Stomach smooth muscle (tissue), 2 donors: ENCODE results near the gene SNX11.
"Not testable (repeated sequence)": the region's sequence is repeated elsewhere in the genome, so short reads cannot be mapped to it uniquely, and the experiment has no call there.

Experiments used
- H3K27ac ChIP-seq: one replicate; pipeline ENCODE4 v1.7.0; 2013; ENCODE audit warnings: mild to moderate bottlenecking, low read length, inconsistent platforms
- H3K27me3 ChIP-seq, 2 donors: one replicate each; pipeline ENCODE4 v1.7.0; 2013; ENCODE audit warnings: low read length in 2 of 2; ENCODE audit not compliant: insufficient read depth in 2 of 2, control insufficient read depth in 1 of 2
- H3K36me3 ChIP-seq, 2 donors: one replicate each; pipeline ENCODE4 v1.7.0; 2013; ENCODE audit warnings: low read length in 2 of 2; ENCODE audit not compliant: control insufficient read depth in 2 of 2, insufficient read depth in 2 of 2
- H3K4me1 ChIP-seq: one replicate; pipeline ENCODE4 v1.7.0; 2013; ENCODE audit warnings: low read length; ENCODE audit not compliant: control insufficient read depth, insufficient read depth
- H3K4me3 ChIP-seq, 2 donors: one replicate each; pipeline ENCODE4 v1.7.0; 2013; ENCODE audit warnings: low read length in 2 of 2
- H3K9ac ChIP-seq, 2 donors: one replicate each; pipeline ENCODE4 v1.7.0; 2013; ENCODE audit warnings: low read length in 2 of 2, mild to moderate bottlenecking in 1 of 2
- H3K9me3 ChIP-seq, 2 donors: one replicate each; pipeline ENCODE4 v1.7.0; 2013; ENCODE audit warnings: low read length in 2 of 2; ENCODE audit not compliant: control insufficient read depth in 2 of 2
- donor health status: healthy.
- donor health status: Pancreatic carcinoma.

The SNX11 gene

DNA sequence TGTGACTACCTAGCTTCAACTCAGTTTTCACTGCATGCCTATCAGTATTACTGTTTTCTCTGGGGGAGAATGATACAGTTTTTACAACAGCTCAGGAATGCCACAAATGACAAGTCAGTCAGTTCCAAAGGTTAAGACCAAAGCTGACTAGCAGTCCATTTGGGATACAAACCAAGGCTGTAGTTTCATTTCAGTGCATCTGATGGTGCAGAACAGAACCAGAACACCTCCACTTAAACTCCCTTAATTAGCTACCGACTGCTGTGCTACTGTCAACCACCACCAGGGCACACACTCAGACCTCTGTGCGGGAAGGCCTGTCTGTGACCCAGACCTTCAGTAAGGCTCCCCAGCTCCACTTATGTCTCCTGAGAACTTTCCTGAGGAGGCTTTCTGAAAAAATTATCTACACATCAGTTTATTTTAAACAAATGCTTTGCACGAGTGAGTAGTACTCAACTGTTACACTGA lies 39.0 kb upstream of the SNX11 start:
- Histone ChIP-seq H3K9ac (no peak overlapping the region), H3K4me3 (no peak overlapping the region), H3K27ac (no peak overlapping the region), H3K27me3 (no peaks in the 10 kb centered on the region), H3K9me3 (no peaks in the 10 kb centered on the region), H3K4me1 (no peaks in the 10 kb centered on the region), H3K36me3 (peaks cover 30 to 31% of the 10 kb centered on the region in 2 donors)

DNA sequence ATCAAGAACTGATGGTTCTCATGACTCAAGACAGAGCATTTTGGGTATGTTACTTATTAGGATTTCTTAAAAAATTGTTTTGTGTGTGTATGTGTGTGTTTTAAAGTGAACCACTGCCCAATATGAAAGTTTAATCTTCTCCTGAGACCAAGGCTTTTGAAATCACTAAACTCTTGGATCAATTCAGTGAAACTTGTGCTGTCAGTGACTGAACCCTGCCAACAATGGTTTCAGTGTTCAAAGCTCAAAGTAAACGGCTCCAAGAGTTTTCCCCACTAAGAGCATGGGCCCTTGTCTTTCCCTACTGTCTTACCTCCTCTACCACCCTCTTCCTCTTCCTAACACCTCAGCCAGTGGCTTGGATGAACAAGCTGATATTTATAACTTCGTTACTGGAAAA lies 37.4 kb upstream of the SNX11 start:
- peaks cover 22 to 26% of the 10 kb centered on the region in 2 donors for H3K36me3 ChIP-seq
- H3K27ac ChIP-seq = no peak overlapping the region

DNA sequence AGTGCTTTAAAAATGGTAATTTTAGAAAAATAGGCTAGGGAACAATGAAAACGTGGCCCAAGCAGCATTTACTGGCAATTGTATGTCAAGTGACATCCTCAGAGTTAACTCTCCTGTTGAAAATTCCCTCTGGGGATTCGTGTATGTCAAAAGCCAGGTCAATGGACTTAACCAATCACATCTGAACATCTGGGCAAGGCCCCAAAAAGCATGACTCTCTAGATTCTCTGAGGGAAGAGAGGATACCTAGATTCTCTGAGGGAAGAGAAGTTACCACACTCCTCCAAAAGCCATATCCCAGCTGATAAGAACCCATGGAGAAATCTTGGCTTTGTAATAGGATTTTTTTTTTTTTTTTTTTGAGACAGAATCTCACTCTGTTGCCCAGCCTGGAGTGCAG lies 35.9 kb upstream of the SNX11 start:
- Histone ChIP-seq H3K36me3 (peaks cover 28 to 37% of the 10 kb centered on the region in 2 donors), H3K4me3 (no peak overlapping the region), H3K9me3 (no peaks in the 10 kb centered on the region), H3K27me3 (no peaks in the 10 kb centered on the region), H3K9ac (no peak overlapping the region), H3K27ac (no peak overlapping the region), H3K4me1 (no peaks in the 10 kb centered on the region)

More for the DNA sequence above, 37.4 kb upstream of the SNX11 start:
- Histone ChIP-seq H3K9ac (no peak overlapping the region), H3K4me1 (no peaks in the 10 kb centered on the region), H3K27me3 (no peaks in the 10 kb centered on the region), H3K9me3 (no peaks in the 10 kb centered on the region), H3K4me3 (no peak overlapping the region)

DNA sequence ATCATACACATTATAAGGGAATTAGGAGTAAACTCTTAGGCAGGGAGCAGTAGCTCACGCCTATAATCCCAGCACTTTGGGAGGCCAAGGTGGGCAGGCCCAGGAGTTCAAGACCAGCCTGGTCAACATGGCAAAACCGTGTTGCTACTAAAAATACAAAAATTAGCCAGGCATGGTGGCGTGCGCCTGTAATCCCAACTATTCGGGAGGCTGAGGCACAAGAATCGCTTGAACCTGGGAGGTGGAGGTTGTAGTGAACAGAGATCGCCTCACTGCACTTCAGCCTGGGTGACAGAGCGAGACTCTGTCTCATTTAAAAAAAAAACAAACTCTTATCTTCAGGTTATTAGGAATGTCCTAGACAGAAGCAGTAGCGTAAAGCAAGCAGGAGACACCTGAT lies 34.8 kb upstream of the SNX11 start:
- H3K36me3 ChIP-seq = peaks cover 28 to 34% of the 10 kb centered on the region in 2 donors
- not testable (repeated sequence) for H3K27ac ChIP-seq, H3K4me3 ChIP-seq, H3K9ac ChIP-seq, H3K27me3 ChIP-seq, H3K4me1 ChIP-seq, H3K9me3 ChIP-seq

DNA sequence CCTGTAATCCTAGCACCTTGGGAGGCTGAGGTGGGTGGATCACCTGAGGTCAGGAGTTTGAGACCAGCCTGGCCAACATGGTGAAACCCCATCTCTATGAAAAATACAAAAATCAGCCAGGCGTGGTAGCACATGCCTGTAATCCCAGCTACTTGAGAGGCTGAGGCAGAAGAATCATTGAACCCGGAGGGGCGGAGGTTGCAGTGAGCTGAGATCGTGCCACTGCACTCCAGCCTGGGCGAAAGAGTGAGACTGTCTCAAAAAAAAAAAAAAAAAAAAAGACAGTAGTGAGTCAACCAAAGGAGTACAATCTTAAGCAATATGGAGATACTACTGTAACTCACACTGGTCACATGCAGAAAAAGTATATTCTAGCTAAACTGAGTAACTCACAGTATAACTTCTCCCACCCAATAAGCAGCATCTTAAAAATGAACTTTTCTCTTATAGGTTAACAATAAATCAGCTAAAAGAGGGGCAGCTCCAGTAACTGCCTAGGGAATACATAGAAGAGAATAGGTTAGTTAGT lies 33.9 kb upstream of the SNX11 start:
- not testable (repeated sequence) for H3K4me1 ChIP-seq, H3K9me3 ChIP-seq, H3K27me3 ChIP-seq, H3K9ac ChIP-seq, H3K4me3 ChIP-seq, H3K27ac ChIP-seq
- peaks cover 24 to 33% of the 10 kb centered on the region in 2 donors for H3K36me3 ChIP-seq

DNA sequence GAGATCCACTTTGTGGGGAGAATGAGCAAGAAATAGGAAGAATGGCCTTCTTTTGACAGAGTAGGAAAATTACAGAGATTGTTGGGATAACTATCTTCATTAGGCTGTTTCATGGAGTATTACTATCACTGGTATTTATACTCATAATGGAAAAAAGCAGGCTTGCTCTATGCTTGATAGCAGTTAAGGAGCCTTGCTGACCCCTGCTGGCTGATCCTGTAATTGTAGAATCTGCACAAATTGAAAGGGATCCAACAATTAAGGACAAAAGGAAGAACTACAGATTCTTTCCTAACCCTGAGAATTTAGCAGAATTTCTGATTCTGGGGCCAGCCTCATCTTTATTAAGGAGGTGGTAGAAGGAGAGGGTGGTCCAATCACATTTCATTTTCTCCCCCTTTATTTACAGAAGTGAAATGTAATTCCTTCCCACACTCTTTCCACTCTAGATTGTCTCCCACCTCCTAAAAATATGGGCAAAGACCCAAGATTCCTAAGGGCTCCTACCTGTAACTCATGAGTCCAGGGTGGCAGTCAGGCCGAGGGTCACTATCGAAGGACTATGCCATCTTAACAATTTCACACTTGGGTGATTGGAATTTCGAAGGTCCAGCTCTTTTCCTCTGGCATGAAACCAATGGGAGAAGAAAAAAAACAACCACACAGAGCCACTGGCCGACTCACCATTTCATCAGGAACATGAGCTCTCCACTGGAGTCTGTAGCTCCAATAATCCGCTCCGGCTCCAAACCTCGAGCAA lies 33.1 kb upstream of the SNX11 start:
- Histone ChIP-seq H3K9ac (no peak overlapping the region), H3K4me3 (no peak overlapping the region), H3K9me3 (no peaks in the 10 kb centered on the region), H3K36me3 (peaks cover 22 to 30% of the 10 kb centered on the region in 2 donors), H3K27ac (no peak overlapping the region), H3K27me3 (no peaks in the 10 kb centered on the region), H3K4me1 (no peaks in the 10 kb centered on the region)

DNA sequence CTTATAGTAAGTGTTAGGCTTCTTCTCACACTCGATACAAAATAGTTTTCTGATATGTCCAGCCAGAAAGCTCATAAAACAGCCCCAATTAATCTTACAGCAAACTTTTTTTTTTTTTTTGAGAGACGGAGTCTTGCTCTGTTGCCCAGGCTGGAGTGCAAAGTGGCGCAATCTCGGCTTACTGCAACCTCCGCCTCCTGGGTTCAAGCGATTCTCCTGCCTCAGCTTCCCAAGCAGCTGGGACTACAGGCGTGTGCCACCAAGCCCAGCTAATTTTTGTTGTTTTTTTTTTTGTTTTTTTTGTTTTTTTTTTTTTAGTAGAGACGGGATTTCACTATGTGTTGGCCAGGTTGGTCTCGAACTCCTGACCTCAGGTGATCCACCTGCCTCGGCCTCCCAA lies 30.4 kb upstream of the SNX11 start:
- H3K4me1 ChIP-seq, H3K9me3 ChIP-seq, H3K27ac ChIP-seq, H3K9ac ChIP-seq, H3K4me3 ChIP-seq, H3K27me3 ChIP-seq: not testable (repeated sequence)
- peaks cover 10 to 21% of the 10 kb centered on the region in 2 donors for H3K36me3 ChIP-seq

DNA sequence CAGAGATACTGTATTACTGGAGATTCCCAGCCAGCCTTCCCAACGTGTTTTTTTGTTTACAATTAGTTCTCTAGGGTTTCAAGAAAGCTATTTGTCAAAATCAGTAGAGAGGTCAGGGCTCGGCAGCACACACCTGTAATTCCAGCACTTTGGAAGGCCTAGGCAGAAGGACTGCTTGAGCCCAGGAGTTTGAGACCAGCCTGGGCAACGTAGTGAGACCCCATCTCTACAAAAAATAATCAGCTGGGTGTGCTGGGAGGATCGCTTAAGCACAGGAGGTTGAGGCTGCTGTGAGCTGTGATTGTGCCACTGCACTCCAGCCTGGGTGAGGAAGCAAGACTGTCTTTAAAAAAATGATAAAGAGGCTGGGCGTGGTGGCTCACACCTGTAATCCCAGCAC lies 25.7 kb upstream of the SNX11 start:
- Histone ChIP-seq H3K4me1 (no peaks in the 10 kb centered on the region), H3K4me3 (no peak overlapping the region), H3K27ac (no peak overlapping the region), H3K36me3 (no peaks in the 10 kb centered on the region), H3K9ac (no peak overlapping the region), H3K9me3 (no peaks in the 10 kb centered on the region), H3K27me3 (no peaks in the 10 kb centered on the region)

DNA sequence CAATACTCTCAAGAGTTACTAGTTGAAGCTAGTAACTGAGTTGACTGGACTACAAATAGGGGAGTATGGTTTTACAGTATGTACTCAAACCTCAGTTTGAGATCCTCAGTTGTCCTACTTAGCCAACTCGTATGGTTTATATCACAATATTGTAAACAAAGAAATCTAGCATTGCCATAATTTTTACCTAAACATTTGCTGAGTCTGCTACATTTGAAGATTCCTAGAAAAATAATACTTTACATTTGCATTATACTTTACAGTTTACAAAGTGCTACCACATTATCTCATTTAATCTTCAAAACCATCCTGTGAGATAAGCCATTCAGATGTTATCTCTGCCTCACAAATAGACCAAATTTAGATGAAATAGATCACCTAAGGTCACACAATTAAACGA lies 22.6 kb upstream of the SNX11 start:
- H3K36me3 ChIP-seq = no peaks in the 10 kb centered on the region
- H3K4me1 ChIP-seq = no peaks in the 10 kb centered on the region
- H3K9ac ChIP-seq = no peak overlapping the region
- no peaks in the 10 kb centered on the region for H3K27me3 ChIP-seq
- no peak overlapping the region for H3K4me3 ChIP-seq
- no peak overlapping the region for H3K27ac ChIP-seq
- no peaks in the 10 kb centered on the region for H3K9me3 ChIP-seq

DNA sequence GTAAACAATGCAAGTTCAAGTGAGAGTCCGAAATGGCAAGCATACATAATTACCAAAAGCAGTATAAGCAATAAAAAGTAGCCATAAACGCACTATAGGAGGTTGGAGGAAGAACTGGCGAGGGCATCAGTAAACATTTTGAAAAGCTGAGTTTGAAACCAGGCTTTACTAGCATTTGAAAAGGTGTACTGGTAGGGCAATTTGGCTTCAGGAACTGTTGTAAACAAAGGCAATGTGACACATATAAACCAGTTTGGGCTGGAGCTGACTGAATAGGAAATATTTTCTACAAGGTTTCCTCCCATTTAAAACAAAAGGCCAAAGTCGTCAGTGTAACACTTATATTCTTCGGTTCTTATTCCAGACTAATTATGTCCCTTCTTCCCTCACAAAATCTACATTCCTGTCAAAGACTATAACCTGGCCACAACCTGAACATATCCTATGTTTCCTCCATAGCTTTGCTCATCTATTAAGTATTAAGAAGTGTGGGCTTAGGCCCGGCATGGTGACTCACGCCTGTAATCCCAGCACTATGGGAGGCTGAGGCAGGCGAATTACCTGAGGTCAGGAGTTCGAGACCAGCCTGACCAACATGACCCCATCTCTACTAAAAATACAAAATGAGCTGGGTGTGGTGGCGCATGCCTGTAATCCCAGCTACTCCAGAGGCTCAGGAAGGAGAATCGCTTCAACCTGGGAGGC lies 14.1 kb upstream of the SNX11 start:
- Histone ChIP-seq H3K27ac (no peak overlapping the region), H3K36me3 (no peaks in the 10 kb centered on the region), H3K27me3 (no peaks in the 10 kb centered on the region), H3K9ac (no peak overlapping the region), H3K4me1 (no peaks in the 10 kb centered on the region), H3K4me3 (no peak overlapping the region), H3K9me3 (no peaks in the 10 kb centered on the region)

DNA sequence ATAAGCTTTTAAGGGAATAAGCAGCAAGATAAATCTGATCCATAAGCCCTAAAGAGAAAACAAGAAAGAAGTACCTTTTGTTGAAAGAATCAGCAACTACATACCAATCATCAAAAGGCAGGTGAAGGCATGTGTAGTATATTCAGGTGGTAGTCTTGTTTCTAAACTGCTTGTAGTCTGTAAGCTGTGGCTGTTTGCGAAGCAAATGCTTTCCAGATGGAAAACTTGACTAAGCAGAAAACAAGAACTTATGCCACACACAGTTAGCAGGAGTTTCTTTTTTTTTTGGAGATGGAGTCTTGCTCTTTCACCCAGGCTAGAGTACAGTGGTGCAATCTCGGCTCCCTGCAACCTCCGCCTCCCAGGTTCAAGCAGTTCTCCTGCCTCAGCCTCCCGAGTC lies 12.0 kb upstream of the SNX11 start:
- no peak overlapping the region for H3K9ac ChIP-seq
- H3K4me1 ChIP-seq = peaks cover 13% of the 10 kb centered on the region
- H3K4me3 ChIP-seq = no peak overlapping the region
- H3K36me3 ChIP-seq = no peaks in the 10 kb centered on the region
- no peaks in the 10 kb centered on the region for H3K27me3 ChIP-seq
- no peaks in the 10 kb centered on the region for H3K9me3 ChIP-seq
- H3K27ac ChIP-seq = no peak overlapping the region
